ENCODE results near the gene AGO4.

DNA sequence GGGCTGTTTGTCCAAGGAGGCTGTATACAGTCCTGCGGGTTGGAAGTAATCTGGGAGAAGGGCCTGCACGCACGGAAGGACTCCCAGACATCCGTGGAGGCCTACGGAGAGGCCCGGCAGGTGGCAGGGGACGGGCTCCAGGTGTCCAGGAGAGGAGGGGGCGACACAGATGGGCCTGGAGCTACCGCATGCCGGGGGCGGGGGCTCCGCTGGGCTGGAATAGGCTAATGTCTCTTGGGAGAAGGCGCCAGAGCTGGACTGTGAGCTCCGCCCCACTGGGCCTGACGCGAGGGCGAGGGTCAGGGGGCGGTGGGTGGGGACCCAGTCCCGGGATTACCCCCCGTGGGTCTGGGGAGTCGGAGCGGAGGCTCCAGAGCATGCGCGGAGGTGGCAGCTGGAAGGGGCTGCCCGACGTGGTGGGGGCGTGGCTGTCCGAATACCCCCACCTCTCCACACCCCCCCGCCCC is 75.9 kb downstream of the AGO4 start:
- TF ChIP-seq, protein P1, sequence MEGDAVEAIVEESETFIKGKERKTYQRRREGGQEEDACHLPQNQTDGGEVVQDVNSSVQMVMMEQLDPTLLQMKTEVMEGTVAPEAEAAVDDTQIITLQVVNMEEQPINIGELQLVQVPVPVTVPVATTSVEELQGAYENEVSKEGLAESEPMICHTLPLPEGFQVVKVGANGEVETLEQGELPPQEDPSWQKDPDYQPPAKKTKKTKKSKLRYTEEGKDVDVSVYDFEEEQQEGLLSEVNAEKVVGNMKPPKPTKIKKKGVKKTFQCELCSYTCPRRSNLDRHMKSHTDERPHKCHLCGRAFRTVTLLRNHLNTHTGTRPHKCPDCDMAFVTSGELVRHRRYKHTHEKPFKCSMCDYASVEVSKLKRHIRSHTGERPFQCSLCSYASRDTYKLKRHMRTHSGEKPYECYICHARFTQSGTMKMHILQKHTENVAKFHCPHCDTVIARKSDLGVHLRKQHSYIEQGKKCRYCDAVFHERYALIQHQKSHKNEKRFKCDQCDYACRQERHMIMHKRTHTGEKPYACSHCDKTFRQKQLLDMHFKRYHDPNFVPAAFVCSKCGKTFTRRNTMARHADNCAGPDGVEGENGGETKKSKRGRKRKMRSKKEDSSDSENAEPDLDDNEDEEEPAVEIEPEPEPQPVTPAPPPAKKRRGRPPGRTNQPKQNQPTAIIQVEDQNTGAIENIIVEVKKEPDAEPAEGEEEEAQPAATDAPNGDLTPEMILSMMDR (IDR thresholded peaks at IDR 0.05): no peak
- TF ChIP-seq POLR2A (IDR thresholded peaks at IDR 0.05) (no peak), EP300 (IDR thresholded peaks at IDR 0.05) (no peak), POLR2AphosphoS5 (IDR thresholded peaks at IDR 0.05) (no peak)
